ENCODE measurements around the gene SLC9A9.

DNA sequence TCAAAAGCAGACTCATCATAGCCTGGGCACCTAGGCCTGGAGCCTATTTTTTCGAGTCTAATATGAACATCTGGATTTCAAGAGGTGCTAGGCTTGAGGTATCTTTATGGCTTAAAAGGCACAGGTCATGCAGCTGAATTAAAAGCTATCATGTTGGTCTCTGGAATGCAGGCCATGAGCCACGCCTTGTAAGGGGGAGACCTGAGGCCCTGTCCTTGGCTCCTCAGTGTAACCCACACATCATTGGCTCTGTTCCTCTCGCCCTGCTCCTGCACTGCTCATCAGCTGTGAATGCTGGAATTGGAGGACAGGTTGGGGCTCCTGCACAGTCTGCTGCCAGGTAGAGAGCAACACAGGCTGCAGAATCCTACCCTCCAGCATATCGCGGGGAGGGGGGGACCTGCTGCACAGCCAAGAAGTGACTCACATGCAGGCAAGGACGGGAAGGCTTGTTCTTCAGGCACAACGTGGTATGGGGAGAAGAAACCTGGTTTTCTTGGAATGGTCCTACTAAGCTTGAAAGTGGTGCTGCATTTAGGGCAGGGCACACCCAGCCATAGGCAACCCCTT, 582.7 kb downstream of the SLC9A9 start:
- TF ChIP-seq TCF12 (IDR thresholded peaks at IDR 0.05) (no peak), POLR2AphosphoS5 (IDR thresholded peaks at IDR 0.05; ENCODE audit: low read depth, low read length) (no peak)

Measured in SK-N-SH (cell line).